H1 (cell line): ENCODE data around the gene TMEM45B. TPM values are rescaled to one million over a fixed set of nuclear protein-coding genes. Genes with fewer than 3 reads are reported as not detected.

Experiments used
- CTCF ChIA-PET: fragments of 300-600 bp; sonication (Branson Sonifier 250); formaldehyde crosslinking; loops from one replicate; lab custom pipeline; 2021; ENCODE audit not compliant: partially characterized antibody; lab: Charles Lee
- POLR2A ChIA-PET: fragments of 300-600 bp; sonication (Branson Sonifier 250); formaldehyde crosslinking; loops from one replicate; lab custom pipeline; 2021; ENCODE audit warnings: inconsistent platforms; ENCODE audit not compliant: partially characterized antibody; lab: Charles Lee
- DNase-seq, 2 experiments: peaks; one replicate each; pipeline versions ENCODE4 v3.0.0 to v3.0.0-alpha.2; 2010 to 2022; ENCODE audit warnings: low spot score in 2 of 2, low read depth in 1 of 2, mixed read lengths in 1 of 2
- FAIRE-seq: peaks from 2 replicates; lab custom pipeline; 2011; peaks lifted over from hg19 to GRCh38; lab: Jason Lieb, UNC
- H2AFZ ChIP-seq: 2 replicates; pipeline ENCODE4 v1.8.1; 2012; ENCODE audit warnings: low read length, inconsistent platforms
- H2AK5ac ChIP-seq: 2 replicates; pipeline ENCODE4 v1.6.1; 2013; ENCODE audit warnings: low read depth, low read length
- H2BK120ac ChIP-seq: replicated peaks from 2 replicates; pipeline ENCODE3; 2013; ENCODE audit warnings: low read depth, low read length, inconsistent platforms
- H2BK12ac ChIP-seq: 2 replicates; pipeline ENCODE4 v1.6.1; 2013; ENCODE audit warnings: low read depth, low read length
- H2BK15ac ChIP-seq: 2 replicates; pipeline ENCODE4 v1.6.1; 2013; ENCODE audit warnings: low read length
- H2BK20ac ChIP-seq: 2 replicates; pipeline ENCODE4 v1.6.1; 2013; ENCODE audit warnings: low read length
- H2BK5ac ChIP-seq: 2 replicates; pipeline ENCODE4 v1.6.1; 2013; ENCODE audit warnings: low read depth, low read length
- H3K14ac ChIP-seq: 2 replicates; pipeline ENCODE4 v1.6.1; 2013; ENCODE audit warnings: inconsistent platforms; ENCODE audit not compliant: insufficient read length
- H3K18ac ChIP-seq: 2 replicates; pipeline ENCODE4 v1.6.1; 2013; ENCODE audit warnings: low read length; ENCODE audit errors: extremely low read depth
- H3K23ac ChIP-seq: 2 replicates; pipeline ENCODE4 v1.6.1; 2013; ENCODE audit warnings: inconsistent platforms; ENCODE audit not compliant: insufficient read length
- H3K23me2 ChIP-seq: 2 replicates; pipeline ENCODE4 v1.6.1; 2013; ENCODE audit warnings: low read depth, low read length
- H3K27ac ChIP-seq: 2 replicates; pipeline ENCODE4 v1.6.1; 2011; ENCODE audit warnings: low read depth, low read length, inconsistent platforms
- H3K27me3 ChIP-seq, 4 experiments: replicated peaks in 1 of 4; 1 replicate in 1 of 4; 2 replicates in 3 of 4; pipeline versions ENCODE4 v1.6.1 to v1.8.1; 2011 to 2013; ENCODE audit warnings: low read length in 3 of 4, mild to moderate bottlenecking in 3 of 4, inconsistent platforms in 2 of 4, mixed read lengths in 2 of 4, moderate library complexity in 1 of 4; ENCODE audit not compliant: control insufficient read depth in 3 of 4, insufficient read depth in 3 of 4; ENCODE audit errors: extremely low read depth in 1 of 4
- H3K36me3 ChIP-seq, 4 experiments: 2 replicates each; pipeline versions ENCODE4 v1.6.1 to v1.8.1; 2011 to 2013; ENCODE audit warnings: mild to moderate bottlenecking in 4 of 4, low read length in 3 of 4, moderate library complexity in 2 of 4, control low read depth in 1 of 4, inconsistent platforms in 1 of 4; ENCODE audit not compliant: insufficient read depth in 4 of 4, control insufficient read depth in 2 of 4
- H3K4ac ChIP-seq: replicated peaks from 2 replicates; pipeline ENCODE3; 2013; ENCODE audit warnings: low read length, low read depth, mixed read lengths, inconsistent platforms; ENCODE audit not compliant: insufficient read length
- H3K4me1 ChIP-seq, 4 experiments: replicated peaks in 1 of 4; 1 replicate in 1 of 4; 2 replicates in 3 of 4; pipeline versions ENCODE4 v1.6.1 to v1.8.1; 2011 to 2013; ENCODE audit warnings: low read length in 3 of 4, inconsistent platforms in 2 of 4, mixed read lengths in 1 of 4; ENCODE audit not compliant: insufficient read depth in 4 of 4, control insufficient read depth in 3 of 4
- H3K4me2 ChIP-seq, 2 experiments: 2 replicates each; pipeline versions ENCODE4 v1.6.1 to v1.8.1; 2011 to 2013; ENCODE audit warnings: low read depth in 2 of 2, low read length in 2 of 2, control low read depth in 1 of 2, inconsistent platforms in 1 of 2, mild to moderate bottlenecking in 1 of 2; ENCODE audit not compliant: insufficient read depth in 1 of 2
- H3K4me3 ChIP-seq, 4 experiments: fragments of 200-600, 300-600 bp in 1 of 4; sonication (generic), shearing (Covaris generic), sonication (Bioruptor Twin) in 1 of 4; 2 replicates each; pipeline versions ENCODE4 v1.5.1 to v1.8.1; 2011 to 2016; ENCODE audit warnings: low read length in 4 of 4, low read depth in 3 of 4, control low read depth in 2 of 4, inconsistent platforms in 2 of 4, mild to moderate bottlenecking in 2 of 4, mixed read lengths in 1 of 4, moderate library complexity in 1 of 4; ENCODE audit not compliant: insufficient read depth in 2 of 4; ENCODE audit errors: extremely low read depth in 1 of 4
- H3K56ac ChIP-seq: replicated peaks from 2 replicates; pipeline ENCODE3; 2013; ENCODE audit warnings: low read depth, mild to moderate bottlenecking, mixed read lengths, low read length, inconsistent platforms; ENCODE audit not compliant: insufficient read length
- H3K79me1 ChIP-seq: 2 replicates; pipeline ENCODE4 v1.6.1; 2013; ENCODE audit warnings: low read depth, low read length, control low read depth
- H3K79me2 ChIP-seq, 2 experiments: 2 replicates each; pipeline versions ENCODE4 v1.6.1 to v1.8.1; 2012 to 2013; ENCODE audit warnings: low read length in 2 of 2, mild to moderate bottlenecking in 2 of 2, inconsistent platforms in 1 of 2; ENCODE audit not compliant: insufficient read depth in 2 of 2, control insufficient read depth in 1 of 2
- H3K9ac ChIP-seq, 4 experiments: replicated peaks in 1 of 4; 1 replicate in 1 of 4; 2 replicates in 3 of 4; pipeline versions ENCODE4 v1.6.1 to v1.8.1; 2011 to 2013; ENCODE audit warnings: low read depth in 3 of 4, low read length in 3 of 4, control low read depth in 2 of 4, mild to moderate bottlenecking in 2 of 4, moderate library complexity in 2 of 4, inconsistent platforms in 1 of 4; ENCODE audit errors: extremely low read depth in 1 of 4
- H3K9me3 ChIP-seq, 2 experiments: 2 replicates each; pipeline versions ENCODE4 v1.6.1 to v1.8.1; 2012 to 2013; ENCODE audit warnings: mild to moderate bottlenecking in 2 of 2, moderate library complexity in 2 of 2, control low read depth in 1 of 2, inconsistent platforms in 1 of 2, low read depth in 1 of 2, low read length in 1 of 2, mixed read lengths in 1 of 2; ENCODE audit not compliant: insufficient read depth in 2 of 2
- H4K20me1 ChIP-seq, 2 experiments: replicated peaks in 1 of 2; 2 replicates each; pipeline versions ENCODE3 to v1.8.1; 2011 to 2013; ENCODE audit warnings: inconsistent platforms in 2 of 2, low read length in 2 of 2, mild to moderate bottlenecking in 1 of 2; ENCODE audit not compliant: insufficient read depth in 2 of 2, control insufficient read depth in 1 of 2
- H4K5ac ChIP-seq: 2 replicates; pipeline ENCODE4 v1.6.1; 2013; ENCODE audit warnings: low read length, low read depth, mixed read lengths, inconsistent platforms; ENCODE audit not compliant: insufficient read length
- H4K8ac ChIP-seq: 2 replicates; pipeline ENCODE4 v1.8.0; 2013; ENCODE audit warnings: mild to moderate bottlenecking, moderate library complexity, low read length, inconsistent platforms; ENCODE audit not compliant: insufficient read depth; ENCODE audit errors: extremely low read depth
- H4K91ac ChIP-seq: replicated peaks from 2 replicates; pipeline ENCODE3; 2013; ENCODE audit warnings: low read length, mixed read lengths, inconsistent platforms; ENCODE audit not compliant: insufficient read length
- ATF2 ChIP-seq: IDR thresholded peaks from 2 replicates; pipeline ENCODE4 v1.6.1; 2012; ENCODE audit warnings: low read length, inconsistent platforms
- CBX8 ChIP-seq: fragments of 300-800, 300-1000 bp; sonication (generic); IDR thresholded peaks from 2 replicates; pipeline ENCODE4 v1.7.1; 2016; ENCODE audit warnings: low read depth, low read length, borderline replicate concordance
- GABPA ChIP-seq: IDR thresholded peaks from 2 replicates; pipeline ENCODE4 v1.6.1; 2011; ENCODE audit warnings: mild to moderate bottlenecking, low read length, moderate library complexity, borderline replicate concordance; ENCODE audit not compliant: insufficient read depth
- HDAC2 ChIP-seq, 2 experiments: fragments of 300-600 bp in 1 of 2; sonication (generic) in 1 of 2; IDR thresholded peaks; 2 replicates each; pipeline ENCODE4 v1.6.1; 2011 to 2012; ENCODE audit warnings: low read depth in 2 of 2, low read length in 2 of 2, mild to moderate bottlenecking in 2 of 2, moderate library complexity in 2 of 2, borderline replicate concordance in 1 of 2, inconsistent platforms in 1 of 2
- MAX ChIP-seq: IDR thresholded peaks from 2 replicates; pipeline ENCODE4 v1.6.1; 2012; ENCODE audit warnings: inconsistent platforms
- PHF8 ChIP-seq: fragments of 200-600 bp; sonication (generic); conservative IDR thresholded peaks from 2 replicates; pipeline ENCODE4 v1.7.1; 2012; ENCODE audit warnings: low read depth, mild to moderate bottlenecking, inconsistent platforms, low read length, moderate library complexity
- RAD21 ChIP-seq, 2 experiments: IDR thresholded peaks in 1 of 2; conservative IDR thresholded peaks in 1 of 2; 2 replicates each; pipeline ENCODE4 v1.6.1; 2011; ENCODE audit warnings: low read depth in 2 of 2, low read length in 2 of 2, improper control_type of control experiment in 1 of 2, inconsistent platforms in 1 of 2, mild to moderate bottlenecking in 1 of 2, moderate library complexity in 1 of 2
- SIX5 ChIP-seq: IDR thresholded peaks from 2 replicates; pipeline ENCODE4 v1.6.1; 2011; ENCODE audit warnings: mild to moderate bottlenecking, low read depth, low read length
- TBP ChIP-seq: IDR thresholded peaks from 2 replicates; pipeline ENCODE4 v1.6.1; 2011; ENCODE audit warnings: low read depth, low read length, improper control_type of control experiment
- ZNF274 ChIP-seq: IDR thresholded peaks from 2 replicates; pipeline ENCODE4 v1.7.0; 2012; ENCODE audit warnings: low read length, borderline replicate concordance; ENCODE audit errors: extremely low read depth
- WGBS, 2 experiments: shearing (Covaris generic) in 1 of 2; methylation state at CpG; one replicate each; pipeline versions ENCODE4 v1.1.6 to v1.1.7; 2013 to 2015; ENCODE audit warnings: low lambda C conversion rate in 2 of 2, mixed read lengths in 2 of 2, inconsistent platforms in 1 of 2, low coverage in 1 of 2, missing lambda C conversion rate in 1 of 2; ENCODE audit not compliant: insufficient replicate concordance in 2 of 2, insufficient coverage in 1 of 2, insufficient read length in 1 of 2; ENCODE audit errors: extremely low coverage in 1 of 2, missing lambda C conversion rate in 1 of 2; 5-methylcytosine and 5-hydroxymethylcytosine counted together
- polyA plus RNA-seq, 7 experiments: library from polyadenylated mRNA; depleted of rRNA in 3 of 7; stranded (reverse) in 5 of 7; unstranded in 2 of 7; fragments of >200 nt in 5 of 7; fragments of 200-250 nt in 2 of 7; gene quantifications; 1 replicate in 5 of 7; 2 replicates in 1 of 7; 4 replicates in 1 of 7; pipeline versions ENCODE4 v1.2.1 to v1.2.3, GENCODE V29; 2011 to 2013; ENCODE audit warnings: missing spikeins in 2 of 7, mixed read lengths in 2 of 7
- total RNA-seq: library from RNA; stranded (reverse); fragmentation: NEBNext Ultra II Directional; extraction: Animal tissue kit (Norgen Biotek cat#: 25700); gene quantifications from 2 replicates; pipeline ENCODE4 v1.2.1, GENCODE V29; 2021

Gene TMEM45B
- total and polyA plus RNA-seq, 2 of the 8 experiments (the other 6 are each of a cell fraction or from before 2014, with no cell fraction given): 0.23 TPM; not detected in 1

GRCh38 chr11:129804012-129804411 is 11.6 kb upstream of the TMEM45B start:
- no peaks in the 10 kb centered on the region; a peak in 1 of 7 replicates for H3K4me1 ChIP-seq
- H3K27me3 ChIP-seq: no peaks in the 10 kb centered on the region
- H3K9ac ChIP-seq: no peak overlapping the region
- no peaks in the 10 kb centered on the region for H3K79me1 ChIP-seq
- no peak overlapping the region for H2BK120ac ChIP-seq
- H2BK12ac ChIP-seq: no peak overlapping the region
- CTCF ChIA-PET: interaction anchor here (1.0 kb wide), 1 partner anchor 18 kb away, joined by 3 read pairs; no protein-coding TSS in a partner anchor
- H2BK5ac ChIP-seq: no peak overlapping the region
- no peak overlapping the region for H4K8ac ChIP-seq
- WGBS, 2 experiments: 97% methylated on average over 3 of the region's 3 CpGs; no CpG with 5 or more reads in 1 of the 2 experiments
- no peak overlapping the region; the same call in 1 of the 2 replicates for H2AFZ ChIP-seq
- DNase-seq: no peak
- FAIRE-seq: no peak
- H3K56ac ChIP-seq: no peak overlapping the region
- no peak overlapping the region for H4K5ac ChIP-seq
- H3K18ac ChIP-seq: no peak overlapping the region
- H2BK15ac ChIP-seq: no peak overlapping the region
- no peaks in the 10 kb centered on the region for H3K23me2 ChIP-seq
- H3K4me2 ChIP-seq: no peak overlapping the region
- H2AK5ac ChIP-seq: no peak overlapping the region
- no peaks in the 10 kb centered on the region for H3K36me3 ChIP-seq
- no peak overlapping the region for H3K23ac ChIP-seq
- no peak overlapping the region for H3K14ac ChIP-seq
- no peak overlapping the region for H4K91ac ChIP-seq
- H2BK20ac ChIP-seq: no peak overlapping the region
- no peak overlapping the region for H3K4ac ChIP-seq
- peaks cover 0 to 5% of the 10 kb centered on the region in 2 experiments; a peak in 1 of 4 replicates for H3K9me3 ChIP-seq
- no peak overlapping the region for H3K4me3 ChIP-seq
- H4K20me1 ChIP-seq: no peaks in the 10 kb centered on the region
- H3K27ac ChIP-seq: no peak overlapping the region
- H3K79me2 ChIP-seq: no peaks in the 10 kb centered on the region
- POLR2A ChIA-PET: no interaction called here
- TF ChIP-seq ATF2 (no peak), HDAC2 (IDR thresholded peaks at IDR 0.05; ENCODE audit: borderline replicate concordance in 1 of 2, low read depth in 2 of 2, low read length in 2 of 2) (no peak), GABPA (no peak), RAD21 (IDR thresholded peaks at IDR 0.05 in 1 of 2, conservative IDR thresholded peaks at IDR 0.05 in 1 of 2; ENCODE audit: low read depth in 2 of 2, low read length in 2 of 2) (no peak), ZNF274 (no peak), PHF8 (no peak), TBP (no peak), CBX8 (no peak), SIX5 (no peak), MAX (no peak)
